OCI-LY3 (cell line): ENCODE measurements around the gene DOCK8.

Experiments
- H2AFZ ChIP-seq: fragments of 200-600, 300-600 bp; shearing (Covaris generic); 2 replicates; pipeline ENCODE4 v1.6.0; 2014; ENCODE audit warnings: antibody characterized with exemption, low read depth, low read length
- H3K27ac ChIP-seq: fragments of 200-600, 300-600 bp; sonication (generic); 2 replicates; pipeline ENCODE4 v1.5.1; 2014; ENCODE audit warnings: mild to moderate bottlenecking, low read length, moderate library complexity, mixed read lengths
- H3K27me3 ChIP-seq: fragments of 200-600, 300-600 bp; sonication (generic); 2 replicates; pipeline ENCODE4 v1.6.1; 2014; ENCODE audit warnings: low read depth, low read length, mixed read lengths
- H3K36me3 ChIP-seq: fragments of 200-600, 300-600 bp; sonication (generic); replicated peaks from 2 replicates; pipeline ENCODE3; 2014; ENCODE audit warnings: low read depth, low read length, mixed read lengths
- H3K4me1 ChIP-seq: fragments of 300-600, 200-600 bp; sonication (generic); 2 replicates; pipeline ENCODE4 v1.6.1; 2014; ENCODE audit warnings: low read length, mixed read lengths
- H3K4me2 ChIP-seq: fragments of 200-600, 300-600 bp; sonication (generic); 2 replicates; pipeline ENCODE4 v1.6.1; 2014; ENCODE audit warnings: low read length, mixed read lengths
- H3K4me3 ChIP-seq: fragments of 300-600, 200-600 bp; sonication (generic); 2 replicates; pipeline ENCODE4 v1.5.1; 2014; ENCODE audit warnings: antibody characterized with exemption, mild to moderate bottlenecking, low read length, moderate library complexity
- H3K79me2 ChIP-seq: fragments of 300-600, 200-600 bp; shearing (Covaris generic); 2 replicates; pipeline ENCODE4 v1.6.1; 2014; ENCODE audit warnings: mild to moderate bottlenecking, low read length, mixed read lengths
- H3K9ac ChIP-seq: fragments of 300-600, 200-600 bp; shearing (Covaris generic); 2 replicates; pipeline ENCODE4 v1.6.0; 2014; ENCODE audit warnings: mild to moderate bottlenecking, low read length, moderate library complexity
- H3K9me3 ChIP-seq: fragments of 200-600, 300-600 bp; shearing (Covaris generic); 2 replicates; pipeline ENCODE4 v1.6.1; 2014; ENCODE audit warnings: low read length, mixed read lengths; ENCODE audit not compliant: insufficient read depth
- H4K20me1 ChIP-seq: fragments of 200-600, 300-600 bp; sonication (generic); 2 replicates; pipeline ENCODE4 v1.6.1; 2016; ENCODE audit warnings: low read length, mixed read lengths; ENCODE audit not compliant: insufficient read depth
- CTCF ChIP-seq: fragments of 200-600, 300-600 bp; sonication (generic); IDR thresholded peaks from 2 replicates; pipeline ENCODE4 v1.5.1; 2014; ENCODE audit warnings: antibody characterized with exemption, low read length, low read depth
- EZH2phosphoT487 ChIP-seq: fragments of 200-600 bp; shearing (Covaris generic); IDR thresholded peaks from 2 replicates; pipeline ENCODE4 v1.6.1; 2018; ENCODE audit warnings: antibody characterized with exemption, mixed run types, low read depth

DOCK8 gene

GRCh38 chr9:266228-266627 is 51.6 kb downstream of the DOCK8 start:
- TF ChIP-seq EZH2phosphoT487 (no peak), CTCF (no peak)
- no peak overlapping the region for H3K9ac ChIP-seq
- H3K4me2 ChIP-seq, result no peak overlapping the region
- no peaks in the 10 kb centered on the region for H3K79me2 ChIP-seq
- no peaks in the 10 kb centered on the region for H3K4me1 ChIP-seq
- H3K4me3 ChIP-seq, result no peak overlapping the region
- no peaks in the 10 kb centered on the region for H3K27me3 ChIP-seq
- H3K36me3 ChIP-seq, result no peaks in the 10 kb centered on the region
- H3K27ac ChIP-seq, result no peak overlapping the region
- no peaks in the 10 kb centered on the region for H3K9me3 ChIP-seq
- no peaks in the 10 kb centered on the region for H4K20me1 ChIP-seq
- H2AFZ ChIP-seq, result no peak overlapping the region

DNA sequence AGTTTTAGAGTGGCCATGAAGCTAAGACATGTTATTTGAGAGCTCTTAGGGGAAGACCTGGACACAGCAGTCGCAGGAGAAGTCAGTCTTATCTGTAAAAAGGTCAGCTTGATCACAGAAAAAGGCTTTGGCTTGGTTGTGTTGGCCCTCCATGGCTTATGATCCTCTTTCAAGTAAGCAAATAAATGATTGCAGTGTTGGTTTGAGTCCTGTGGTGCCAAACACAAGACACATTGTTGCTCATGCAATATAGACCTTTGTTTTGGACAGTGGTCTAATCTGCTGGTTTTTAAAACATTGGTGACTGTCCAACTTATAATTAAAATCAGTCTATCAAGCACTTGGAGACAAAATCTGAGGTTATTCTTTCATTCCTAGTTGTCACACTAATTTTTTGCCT is 54.0 kb downstream of the DOCK8 start:
- no peak overlapping the region for H3K4me3 ChIP-seq
- no peaks in the 10 kb centered on the region for H3K9me3 ChIP-seq
- H3K4me2 ChIP-seq, result no peak overlapping the region
- no peaks in the 10 kb centered on the region for H3K27me3 ChIP-seq
- no peak overlapping the region for H2AFZ ChIP-seq
- H4K20me1 ChIP-seq, result no peaks in the 10 kb centered on the region
- H3K79me2 ChIP-seq, result peaks cover under 1% of the 10 kb centered on the region; the same call in 1 of the 2 replicates
- no peak overlapping the region for H3K9ac ChIP-seq
- no peak for TF ChIP-seq CTCF
- TF ChIP-seq EZH2phosphoT487, result no peak
- no peaks in the 10 kb centered on the region for H3K36me3 ChIP-seq
- no peak overlapping the region for H3K27ac ChIP-seq
- H3K4me1 ChIP-seq, result peaks cover 8% of the 10 kb centered on the region

- no peaks in the 10 kb centered on the region for H3K27me3 ChIP-seq
- H3K36me3 ChIP-seq, result peaks cover 4% of the 10 kb centered on the region
- no peak overlapping the region for H3K4me3 ChIP-seq
- no peak overlapping the region for H3K27ac ChIP-seq
- TF ChIP-seq CTCF (no peak), EZH2phosphoT487 (no peak)
- no peak overlapping the region for H3K4me2 ChIP-seq
- no peak overlapping the region for H2AFZ ChIP-seq
- H3K9ac ChIP-seq, result no peak overlapping the region
- H4K20me1 ChIP-seq, result no peaks in the 10 kb centered on the region
- no peaks in the 10 kb centered on the region for H3K9me3 ChIP-seq
- peaks cover 14% of the 10 kb centered on the region for H3K4me1 ChIP-seq
- H3K79me2 ChIP-seq, result peaks cover 6% of the 10 kb centered on the region
Observed at GRCh38 chr9:269081-269711, 54.5 kb downstream of the DOCK8 start.

- H3K4me1 ChIP-seq, result peaks cover 14% of the 10 kb centered on the region
- no peak overlapping the region for H3K4me3 ChIP-seq
- TF ChIP-seq CTCF (no peak), EZH2phosphoT487 (no peak)
- H3K36me3 ChIP-seq, result peaks cover 13% of the 10 kb centered on the region
- no peak overlapping the region for H3K9ac ChIP-seq
- no peaks in the 10 kb centered on the region for H3K9me3 ChIP-seq
- H4K20me1 ChIP-seq, result no peaks in the 10 kb centered on the region
- peaks cover 17% of the 10 kb centered on the region for H3K79me2 ChIP-seq
- H2AFZ ChIP-seq, result no peak overlapping the region
- H3K27ac ChIP-seq, result no peak overlapping the region
- H3K4me2 ChIP-seq, result no peak overlapping the region
- no peaks in the 10 kb centered on the region for H3K27me3 ChIP-seq
Observed at GRCh38 chr9:270657-271237, 56.1 kb downstream of the DOCK8 start.
